Measurements from ENCODE around the gene ELP1. TPM values are rescaled to one million over a fixed set of nuclear protein-coding genes. Genes with fewer than 3 reads are reported as not detected.
A peak's percentile ranks its signal among the peaks of the same experiment; 100 is the strongest.
"Not testable (repeated sequence)": the region's sequence is repeated elsewhere in the genome, so short reads cannot be mapped to it uniquely, and the experiment has no call there.

ELP1 gene
- total RNA-seq, result 14.1 TPM

GRCh38 chr9:108933718-108934322 lies at the start of gene ELP1:
Gene ELP1, minus strand, starts transcription at chr9:108934124. Its CDS starts 2,978 bp downstream, at chr9:108931146.
- peak within 1 kb of the TSS; percentile 92 for H3K4me3 ChIP-seq (ENCODE audit: low read length)
- H3K4me1 ChIP-seq (ENCODE audit: insufficient read depth, low read length), result peaks cover 22% of the 10 kb centered on the region
- H3K27me3 ChIP-seq (ENCODE audit: insufficient read depth, low read length), result no peaks in the 10 kb centered on the region
- no peaks in the 10 kb centered on the region for H3K9me3 ChIP-seq (ENCODE audit: low read depth, low read length)

- Histone ChIP-seq H3K27me3 (ENCODE audit: insufficient read depth, low read length) (no peaks in the 10 kb centered on the region), H3K4me1 (ENCODE audit: insufficient read depth, low read length) (no peaks in the 10 kb centered on the region), H3K9me3 (ENCODE audit: low read depth, low read length) (no peaks in the 10 kb centered on the region), H3K4me3 (ENCODE audit: low read length) (no peak overlapping the region)
Measured at GRCh38 chr9:108980893-108981292, 47.0 kb upstream of the ELP1 start.

- H3K9me3 ChIP-seq (ENCODE audit: low read depth, low read length), result no peaks in the 10 kb centered on the region
- H3K27me3 ChIP-seq (ENCODE audit: insufficient read depth, low read length), result no peaks in the 10 kb centered on the region
- H3K4me1 ChIP-seq (ENCODE audit: insufficient read depth, low read length), result no peaks in the 10 kb centered on the region
- H3K4me3 ChIP-seq (ENCODE audit: low read length), result no peak overlapping the region
Measured at GRCh38 chr9:108978205-108978604, 44.3 kb upstream of the ELP1 start.

GRCh38 chr9:108973895-108974294 lies 40.0 kb upstream of the ELP1 start:
- Histone ChIP-seq H3K27me3 (ENCODE audit: insufficient read depth, low read length) (no peaks in the 10 kb centered on the region), H3K4me3 (ENCODE audit: low read length) (no peak overlapping the region), H3K9me3 (ENCODE audit: low read depth, low read length) (no peaks in the 10 kb centered on the region), H3K4me1 (ENCODE audit: insufficient read depth, low read length) (no peaks in the 10 kb centered on the region)

- H3K4me3 ChIP-seq (ENCODE audit: low read length), result no peak overlapping the region
- no peaks in the 10 kb centered on the region for H3K4me1 ChIP-seq (ENCODE audit: insufficient read depth, low read length)
- no peaks in the 10 kb centered on the region for H3K9me3 ChIP-seq (ENCODE audit: low read depth, low read length)
- H3K27me3 ChIP-seq (ENCODE audit: insufficient read depth, low read length), result no peaks in the 10 kb centered on the region
Measured at GRCh38 chr9:108972626-108973209, 38.8 kb upstream of the ELP1 start.

GRCh38 chr9:108972186-108972585 lies 38.3 kb upstream of the ELP1 start:
- H3K4me3 ChIP-seq (ENCODE audit: low read length), result no peak overlapping the region
- no peaks in the 10 kb centered on the region for H3K9me3 ChIP-seq (ENCODE audit: low read depth, low read length)
- H3K27me3 ChIP-seq (ENCODE audit: insufficient read depth, low read length), result no peaks in the 10 kb centered on the region
- H3K4me1 ChIP-seq (ENCODE audit: insufficient read depth, low read length), result no peaks in the 10 kb centered on the region

GRCh38 chr9:108971392-108971791 lies 37.5 kb upstream of the ELP1 start:
- H3K4me1 ChIP-seq (ENCODE audit: insufficient read depth, low read length); H3K4me3 ChIP-seq (ENCODE audit: low read length); H3K9me3 ChIP-seq (ENCODE audit: low read depth, low read length); H3K27me3 ChIP-seq (ENCODE audit: insufficient read depth, low read length): not testable (repeated sequence)

GRCh38 chr9:108967916-108968315 lies 34.0 kb upstream of the ELP1 start:
- Histone ChIP-seq H3K4me3 (ENCODE audit: low read length) (no peak overlapping the region), H3K4me1 (ENCODE audit: insufficient read depth, low read length) (no peaks in the 10 kb centered on the region), H3K27me3 (ENCODE audit: insufficient read depth, low read length) (no peaks in the 10 kb centered on the region), H3K9me3 (ENCODE audit: low read depth, low read length) (no peaks in the 10 kb centered on the region)

- Histone ChIP-seq H3K9me3 (ENCODE audit: low read depth, low read length) (no peaks in the 10 kb centered on the region), H3K4me1 (ENCODE audit: insufficient read depth, low read length) (no peaks in the 10 kb centered on the region), H3K27me3 (ENCODE audit: insufficient read depth, low read length) (no peaks in the 10 kb centered on the region), H3K4me3 (ENCODE audit: low read length) (no peak overlapping the region)
Measured at GRCh38 chr9:108963459-108964143, 29.7 kb upstream of the ELP1 start.

GRCh38 chr9:108961151-108961550 lies 27.2 kb upstream of the ELP1 start:
- no peaks in the 10 kb centered on the region for H3K27me3 ChIP-seq (ENCODE audit: insufficient read depth, low read length)
- no peak overlapping the region for H3K4me3 ChIP-seq (ENCODE audit: low read length)
- no peaks in the 10 kb centered on the region for H3K4me1 ChIP-seq (ENCODE audit: insufficient read depth, low read length)
- H3K9me3 ChIP-seq (ENCODE audit: low read depth, low read length), result no peaks in the 10 kb centered on the region

- no peaks in the 10 kb centered on the region for H3K27me3 ChIP-seq (ENCODE audit: insufficient read depth, low read length)
- H3K4me3 ChIP-seq (ENCODE audit: low read length), result no peak overlapping the region
- no peaks in the 10 kb centered on the region for H3K9me3 ChIP-seq (ENCODE audit: low read depth, low read length)
- H3K4me1 ChIP-seq (ENCODE audit: insufficient read depth, low read length), result no peaks in the 10 kb centered on the region
Measured at GRCh38 chr9:108960331-108960730, 26.4 kb upstream of the ELP1 start.

GRCh38 chr9:108956631-108957026 lies 22.7 kb upstream of the ELP1 start:
- Histone ChIP-seq H3K4me1 (ENCODE audit: insufficient read depth, low read length) (no peaks in the 10 kb centered on the region), H3K9me3 (ENCODE audit: low read depth, low read length) (no peaks in the 10 kb centered on the region), H3K4me3 (ENCODE audit: low read length) (no peak overlapping the region), H3K27me3 (ENCODE audit: insufficient read depth, low read length) (no peaks in the 10 kb centered on the region)

GRCh38 chr9:108956022-108956630 lies 22.2 kb upstream of the ELP1 start:
- Histone ChIP-seq H3K4me1 (ENCODE audit: insufficient read depth, low read length) (no peaks in the 10 kb centered on the region), H3K27me3 (ENCODE audit: insufficient read depth, low read length) (no peaks in the 10 kb centered on the region), H3K4me3 (ENCODE audit: low read length) (no peak overlapping the region), H3K9me3 (ENCODE audit: low read depth, low read length) (no peaks in the 10 kb centered on the region)

GRCh38 chr9:108953983-108954574 lies 20.2 kb upstream of the ELP1 start:
- Histone ChIP-seq H3K4me1 (ENCODE audit: insufficient read depth, low read length) (no peaks in the 10 kb centered on the region), H3K4me3 (ENCODE audit: low read length) (no peak overlapping the region), H3K27me3 (ENCODE audit: insufficient read depth, low read length) (no peaks in the 10 kb centered on the region), H3K9me3 (ENCODE audit: low read depth, low read length) (no peaks in the 10 kb centered on the region)

- H3K27me3 ChIP-seq (ENCODE audit: insufficient read depth, low read length), result no peaks in the 10 kb centered on the region
- H3K9me3 ChIP-seq (ENCODE audit: low read depth, low read length), result no peaks in the 10 kb centered on the region
- H3K4me3 ChIP-seq (ENCODE audit: low read length), result no peak overlapping the region
- H3K4me1 ChIP-seq (ENCODE audit: insufficient read depth, low read length), result no peaks in the 10 kb centered on the region
Measured at GRCh38 chr9:108951578-108951977, 17.7 kb upstream of the ELP1 start.

All from mononuclear cell (primary cell).